Adrenal gland (tissue), 12 donors: Measurements from ENCODE around the gene CCL25. TPM values are rescaled to one million over a fixed set of nuclear protein-coding genes. Genes with fewer than 3 reads are reported as not detected.
A peak's percentile ranks its signal among the peaks of the same experiment; 100 is the strongest.

Experiments used
- DNase-seq, 7 donors: peaks; one replicate each; pipeline ENCODE4 v3.0.0-alpha.2; 2019 to 2020
- H3K27ac ChIP-seq, 5 donors: fragments of 200-600 bp; sonication (generic) in 4 of 5; 1 replicate in 3 of 5; 2 replicates in 2 of 5; pipeline versions ENCODE4 v1.5.1 to v1.8.0; 2016 to 2020; ENCODE audit warnings: mild to moderate bottlenecking in 1 of 5
- H3K27me3 ChIP-seq: fragments of 200-600 bp; 2 replicates; pipeline ENCODE4 v1.8.0; 2021
- H3K36me3 ChIP-seq, 2 donors: fragments of 200-600 bp; replicated peaks in 1 of 2; 1 replicate in 1 of 2; 2 replicates in 1 of 2; pipeline versions ENCODE4 v1.5.1 to v1.8.0; 2018 to 2022
- H3K4me1 ChIP-seq, 2 donors: fragments of 200-600 bp; replicated peaks in 1 of 2; 1 replicate in 1 of 2; 2 replicates in 1 of 2; pipeline versions ENCODE4 v1.5.1 to v1.8.0; 2018 to 2021
- H3K4me3 ChIP-seq, 4 donors: fragments of 200-600 bp; sonication (generic) in 3 of 4; one replicate each; pipeline ENCODE4 v1.5.1; 2016 to 2018
- H3K9me3 ChIP-seq, 3 donors: fragments of 200-600 bp; sonication (generic) in 1 of 3; replicated peaks in 1 of 3; 1 replicate in 2 of 3; 2 replicates in 1 of 3; pipeline versions ENCODE4 v1.5.1 to v1.8.0; 2016 to 2021
- POLR2A ChIP-seq, 2 donors: fragments of 450-650 bp; IDR thresholded peaks; one replicate each; pipeline ENCODE4 v1.6.1; 2017; ENCODE audit warnings: antibody characterized with exemption in 2 of 2, mild to moderate bottlenecking in 2 of 2, moderate library complexity in 1 of 2
- WGBS, 4 donors: extraction: QIAGEN DNeasy Blood & Tissue Kit in 2 of 4; methylation state at CpG; one replicate each; pipeline versions ENCODE4 v1.1.5 to v1.1.7; 2013 to 2017; 5-methylcytosine and 5-hydroxymethylcytosine counted together
- intact Hi-C, 2 donors: fragments of 100-400 bp; cut with DNase I; formaldehyde crosslinking; loops; one replicate each; pipeline versions ENCODE4 v1.14.1 to v1.15.0; 2022 to 2023
- polyA plus RNA-seq, 3 donors: library from polyadenylated mRNA; stranded (reverse); fragments of 200-250 nt in 2 of 3; fragments of 350-450 nt in 1 of 3; fragmentation: Illumina TruSeq in 1 of 3; extraction: RNeasy Lipid Tissue Mini Kit (QIAGEN cat#74804) in 1 of 3; gene quantifications; one replicate each; pipeline ENCODE4 v1.2.3, GENCODE V29; 2013 to 2014
- total RNA-seq, 9 donors: library from RNA; depleted of rRNA in 4 of 9; stranded (reverse); fragments of >200 nt in 4 of 9; fragments of 120-200 nt in 1 of 9; fragmentation: NEBNext Ultra II Directional in 1 of 9; extraction: Animal tissue kit (Norgen Biotek cat#: 25700) in 1 of 9; gene quantifications; one replicate each; pipeline versions ENCODE4 v1.1.0 to v1.2.4, GENCODE V29; 2013 to 2023
- TF ChIP-seq, protein P1 (sequence below), 6 experiments: fragments of 450-650 bp in 4 of 6; fragments of 200-600 bp in 2 of 6; sonication (generic) in 1 of 6; IDR thresholded peaks; 1 replicate in 5 of 6; 2 replicates in 1 of 6; pipeline versions ENCODE4 v1.5.1 to v1.8.0; 2016 to 2021; ENCODE audit warnings: antibody characterized with exemption in 6 of 6, mild to moderate bottlenecking in 2 of 6, moderate library complexity in 1 of 6
- donor health status: healthy with polysubstance abuse.
- donor health status: Bipolar disorder and iron deficiency.
- donor health status: DM: yes; HTN: yes; CAD: no.
- donor health status: DM: no; HTN: no; CAD: no.
- donor health status: DM: no; HTN: no; CAD: no.
- donor health status: DM: yes; HTN: yes; CAD: no.

Gene CCL25
- total and polyA plus RNA-seq, 12 donors: 0.11 to 0.78 TPM; not detected in 10

GRCh38 chr19:8005534-8006256 lies 46.9 kb upstream of the CCL25 start, which contains the start of gene ELAVL1:
Gene ELAVL1 (minus strand): TSS chr19:8005641. CDS start chr19:7991815, 13,826 bp downstream.
- DNase-seq: peak; percentile 86 to 93 (median 90)
- WGBS, 4 donors: 0 to 4% (median 1%) methylated on average over 9 to 98 of the region's 98 CpGs
- Histone ChIP-seq H3K4me1 (peaks cover 32 to 43% of the 10 kb centered on the region in 2 donors), H3K36me3 (no peaks in the 10 kb centered on the region), H3K27ac (peak within 1 kb of the TSS in 4 of 5 donors; percentile 59 to 96 (median 69)), H3K4me3 (peak within 1 kb of the TSS; percentile 43 to 86 (median 60)), H3K27me3 (no peaks in the 10 kb centered on the region), H3K9me3 (no peaks in the 10 kb centered on the region)
- peak; percentile 36 to 45 for TF ChIP-seq POLR2A (IDR thresholded peaks at IDR 0.05)
- TF ChIP-seq, protein P1, sequence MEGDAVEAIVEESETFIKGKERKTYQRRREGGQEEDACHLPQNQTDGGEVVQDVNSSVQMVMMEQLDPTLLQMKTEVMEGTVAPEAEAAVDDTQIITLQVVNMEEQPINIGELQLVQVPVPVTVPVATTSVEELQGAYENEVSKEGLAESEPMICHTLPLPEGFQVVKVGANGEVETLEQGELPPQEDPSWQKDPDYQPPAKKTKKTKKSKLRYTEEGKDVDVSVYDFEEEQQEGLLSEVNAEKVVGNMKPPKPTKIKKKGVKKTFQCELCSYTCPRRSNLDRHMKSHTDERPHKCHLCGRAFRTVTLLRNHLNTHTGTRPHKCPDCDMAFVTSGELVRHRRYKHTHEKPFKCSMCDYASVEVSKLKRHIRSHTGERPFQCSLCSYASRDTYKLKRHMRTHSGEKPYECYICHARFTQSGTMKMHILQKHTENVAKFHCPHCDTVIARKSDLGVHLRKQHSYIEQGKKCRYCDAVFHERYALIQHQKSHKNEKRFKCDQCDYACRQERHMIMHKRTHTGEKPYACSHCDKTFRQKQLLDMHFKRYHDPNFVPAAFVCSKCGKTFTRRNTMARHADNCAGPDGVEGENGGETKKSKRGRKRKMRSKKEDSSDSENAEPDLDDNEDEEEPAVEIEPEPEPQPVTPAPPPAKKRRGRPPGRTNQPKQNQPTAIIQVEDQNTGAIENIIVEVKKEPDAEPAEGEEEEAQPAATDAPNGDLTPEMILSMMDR (IDR thresholded peaks at IDR 0.05): peak in 1 of 6 experiments; percentile 2
- intact Hi-C loops: no loop called here

DNA sequence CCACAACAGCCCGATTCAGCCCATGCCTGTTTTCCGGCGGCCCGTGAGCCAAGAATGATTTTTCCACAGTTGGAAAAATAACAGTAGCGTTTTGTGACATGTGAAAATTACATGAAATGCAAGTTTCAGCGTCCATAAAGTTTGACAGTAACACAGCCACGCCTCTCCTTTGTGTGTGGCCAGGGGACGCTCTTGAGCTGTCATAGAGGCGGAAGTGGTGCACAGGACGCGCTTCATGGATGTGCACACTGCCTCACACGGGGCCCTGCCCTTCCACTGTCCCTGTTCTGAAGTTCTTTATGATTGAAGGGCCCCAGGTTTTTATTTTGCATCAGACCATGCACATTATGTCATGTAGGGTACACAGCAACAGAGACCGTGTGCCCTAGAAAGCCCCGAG lies 34.8 kb upstream of the CCL25 start:
- TF ChIP-seq, protein P1 (IDR thresholded peaks at IDR 0.05): peak in 1 of 6 experiments; percentile 11
- TF ChIP-seq POLR2A (IDR thresholded peaks at IDR 0.05): no peak
- DNase-seq: no peak
- Histone ChIP-seq H3K36me3 (no peaks in the 10 kb centered on the region), H3K9me3 (no peaks in the 10 kb centered on the region), H3K27me3 (no peaks in the 10 kb centered on the region), H3K4me3 (no peak overlapping the region), H3K4me1 (no peaks in the 10 kb centered on the region), H3K27ac (no peak overlapping the region)
- intact Hi-C loops: no loop called here
- 72 to 79% (median 75%) methylated on average over 14 of the region's 14 CpGs for WGBS, 4 donors

GRCh38 chr19:8020681-8021080 lies 31.9 kb upstream of the CCL25 start:
- TF ChIP-seq, protein P1 (IDR thresholded peaks at IDR 0.05): no peak
- TF ChIP-seq POLR2A (IDR thresholded peaks at IDR 0.05): no peak
- no peaks in the 10 kb centered on the region for H3K27me3 ChIP-seq
- DNase-seq: no peak
- H3K36me3 ChIP-seq: no peaks in the 10 kb centered on the region
- 76 to 83% (median 81%) methylated on average over 9 of the region's 9 CpGs for WGBS, 4 donors
- H3K4me1 ChIP-seq: no peaks in the 10 kb centered on the region
- no peak overlapping the region for H3K4me3 ChIP-seq
- no peak overlapping the region for H3K27ac ChIP-seq
- no peaks in the 10 kb centered on the region for H3K9me3 ChIP-seq
- intact Hi-C loops: no loop called here

DNA sequence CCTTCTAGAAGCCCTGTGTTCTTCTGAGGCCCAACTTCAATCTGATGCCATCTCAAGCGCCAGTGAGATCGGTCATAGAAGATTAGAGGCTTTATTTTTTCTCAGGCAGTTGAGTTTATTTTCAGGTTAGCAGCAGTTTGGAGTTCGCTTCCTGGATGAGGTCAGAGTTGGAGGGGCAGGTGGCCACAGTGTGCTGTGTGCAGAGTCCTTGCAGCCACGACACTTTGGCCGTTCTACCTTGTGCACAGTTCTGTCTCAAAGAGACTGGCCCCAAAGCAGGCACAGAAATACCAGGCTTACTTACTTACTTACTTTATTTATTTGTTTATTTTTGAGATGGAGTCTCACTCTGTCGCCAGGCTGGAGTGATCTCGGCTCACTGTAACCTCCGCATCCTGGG lies 31.2 kb upstream of the CCL25 start:
- no peaks in the 10 kb centered on the region for H3K27me3 ChIP-seq
- WGBS, 4 donors: 87 to 93% (median 91%) methylated on average over 8 of the region's 8 CpGs
- H3K4me3 ChIP-seq: no peak overlapping the region
- no peak overlapping the region for H3K27ac ChIP-seq
- H3K9me3 ChIP-seq: no peaks in the 10 kb centered on the region
- intact Hi-C loops: no loop called here
- no peaks in the 10 kb centered on the region for H3K36me3 ChIP-seq
- no peaks in the 10 kb centered on the region for H3K4me1 ChIP-seq
- TF ChIP-seq, protein P1 (IDR thresholded peaks at IDR 0.05): no peak
- no peak for TF ChIP-seq POLR2A (IDR thresholded peaks at IDR 0.05)
- no peak for DNase-seq
